Dermis blood vessel endothelial cell (primary cell): Measurements from ENCODE around the gene LDHD. TPM values are rescaled to one million over a fixed set of nuclear protein-coding genes. Genes with fewer than 3 reads are reported as not detected.

ENCODE experiments used
- DNase-seq: peaks from one replicate; pipeline ENCODE4 v3.0.0; 2010
- total RNA-seq: library from RNA; depleted of rRNA; stranded (reverse); fragments of >200 nt; gene quantifications from 2 replicates; pipeline ENCODE4 v1.2.3, GENCODE V29; 2014

Gene LDHD
- total RNA-seq, 1 donor from 2014 or later = 1.7 TPM

GRCh38 chr16:75114179-75114945 lies 2.2 kb downstream of the LDHD start:
- DNase-seq = no peak

GRCh38 chr16:75113541-75114121 lies 2.9 kb downstream of the LDHD start:
- DNase-seq = no peak

DNA sequence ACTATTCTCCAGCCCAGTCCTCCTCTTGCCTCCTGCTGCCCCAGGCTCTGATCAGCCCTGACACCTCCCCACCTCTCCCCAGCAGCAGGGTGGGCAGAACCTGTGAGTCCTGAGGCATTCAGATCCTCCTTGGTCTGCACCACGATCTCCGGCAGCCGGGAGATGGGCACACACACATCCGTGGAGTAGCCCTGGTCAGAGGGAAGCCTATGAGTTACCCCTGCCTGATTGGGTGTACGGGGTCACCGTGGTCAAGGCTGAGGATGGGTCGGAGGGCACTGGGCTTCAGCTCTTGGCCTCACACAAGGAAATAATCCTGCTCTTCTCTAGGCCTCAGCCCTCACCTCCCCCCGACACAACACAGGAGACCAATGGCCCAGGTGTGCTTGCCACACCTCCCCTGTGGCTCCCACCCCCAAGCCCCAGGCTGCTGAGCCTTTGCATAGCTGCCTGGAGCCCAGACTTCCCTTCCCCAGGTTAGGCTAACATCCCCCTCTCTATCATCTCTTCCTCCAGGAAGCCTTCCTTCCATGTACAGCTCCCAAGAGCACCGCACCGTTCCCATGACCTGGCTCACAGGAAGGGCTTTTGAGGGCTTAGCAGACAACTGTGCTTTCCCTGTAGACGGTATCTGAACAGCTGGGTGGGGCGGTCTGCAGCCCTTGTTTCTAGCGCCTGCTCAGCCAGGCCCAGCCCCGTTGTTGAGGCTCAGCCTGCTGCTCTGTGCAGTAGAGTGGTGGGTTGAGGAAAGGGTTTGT lies 3.7 kb downstream of the LDHD start:
- DNase-seq = no peak

DNA sequence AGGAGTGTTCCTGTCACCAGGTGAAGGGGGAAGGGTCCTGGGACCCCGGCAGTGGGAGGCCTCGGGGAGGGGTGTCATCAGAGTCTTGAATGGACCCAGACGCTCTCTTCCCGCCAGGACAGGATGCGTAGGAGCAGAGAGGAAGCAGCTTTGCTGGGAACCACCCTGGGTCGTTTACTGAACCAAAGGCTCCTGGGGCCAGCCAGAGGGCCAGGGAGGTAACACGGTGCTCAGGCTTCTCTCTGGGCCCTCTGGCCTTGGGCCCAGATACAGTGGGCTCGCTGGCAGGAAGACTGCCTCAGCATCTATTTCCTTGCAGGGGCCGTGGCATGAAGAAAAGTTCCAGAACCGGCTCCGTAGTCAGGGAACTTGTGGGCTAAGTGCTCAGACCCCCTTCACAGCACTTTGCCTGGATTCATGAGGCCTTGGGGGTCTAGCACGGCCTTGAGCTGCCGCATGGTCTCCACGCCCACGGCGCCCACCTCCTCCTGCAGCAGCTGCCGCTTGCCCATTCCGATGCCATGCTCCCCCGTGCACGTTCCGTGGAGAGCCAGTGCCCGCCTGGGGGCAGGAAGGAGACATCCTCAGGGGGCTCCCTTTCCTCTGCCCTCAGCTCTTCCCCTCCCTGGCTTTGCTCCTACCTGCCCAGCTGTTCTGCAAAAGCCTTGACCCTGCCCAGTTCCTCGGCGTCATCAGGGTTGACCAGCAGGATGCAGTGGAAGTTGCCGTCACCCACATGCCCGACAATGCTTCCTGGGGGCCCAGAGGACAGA lies 4.4 kb downstream of the LDHD start:
- DNase-seq = peak; percentile 68

DNA sequence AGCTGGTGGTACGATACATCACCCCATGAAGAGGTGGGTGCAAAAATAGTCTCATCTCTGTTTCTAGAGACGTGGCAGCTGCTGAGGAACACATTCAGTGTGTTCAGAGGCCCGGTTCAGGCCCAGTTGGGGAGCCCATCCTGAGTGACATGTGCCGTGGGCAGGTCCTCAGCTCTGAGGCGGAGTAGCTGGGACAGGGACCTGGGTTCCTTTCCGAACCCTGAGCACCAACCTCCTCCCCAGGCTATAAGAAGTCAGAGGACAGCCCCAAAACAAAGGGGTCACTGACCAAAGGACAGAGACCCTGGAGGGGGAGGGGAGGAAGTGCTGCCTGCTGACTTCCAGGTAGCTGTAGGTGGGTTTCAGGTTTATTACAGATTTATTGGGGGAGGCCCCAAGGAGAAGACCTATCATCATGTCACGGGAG lies 5.1 kb downstream of the LDHD start:
- no peak for DNase-seq

DNA sequence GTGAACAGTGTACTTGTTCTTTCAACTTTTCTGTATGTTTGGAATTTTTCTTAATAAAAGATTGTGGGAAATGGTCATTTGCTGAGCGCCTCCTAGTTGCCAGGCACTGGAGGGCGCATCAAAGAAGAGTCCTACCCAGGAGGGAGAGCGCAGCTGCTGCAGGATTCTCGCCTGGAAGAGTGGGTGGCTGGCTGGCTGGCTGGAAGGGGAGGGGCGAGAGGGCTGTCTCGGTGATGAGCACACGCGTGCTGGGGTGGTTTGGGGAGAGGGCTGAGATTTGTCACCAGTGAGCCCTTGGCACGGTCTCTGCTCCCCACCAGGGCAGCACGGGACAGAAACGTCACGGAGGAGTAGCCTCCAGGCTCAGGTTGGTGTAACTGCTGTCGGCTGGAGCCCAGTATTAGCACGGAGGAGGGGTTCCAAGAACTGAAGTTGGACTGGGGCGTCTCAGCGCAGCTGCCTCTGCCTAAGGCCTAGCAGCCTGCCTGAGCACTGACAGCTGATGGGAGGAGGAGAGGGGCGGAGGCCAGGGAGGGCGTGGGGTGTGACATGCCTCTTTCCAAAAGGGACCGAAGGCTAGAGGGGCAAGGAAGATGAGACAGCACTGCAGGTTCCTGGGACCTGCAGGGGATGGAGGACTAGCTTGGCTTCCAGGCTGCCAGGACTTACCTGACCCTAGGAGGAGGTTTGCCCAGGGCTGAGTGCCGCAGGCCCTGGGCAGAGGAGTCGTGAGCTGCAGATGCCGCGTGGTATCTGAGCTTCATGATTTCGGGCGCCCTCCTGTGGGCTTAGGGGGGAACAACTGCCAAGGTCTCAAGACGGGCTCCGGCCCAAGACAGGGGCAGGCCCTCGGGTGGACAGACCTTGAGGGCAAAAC lies 5.7 kb downstream of the LDHD start:
- DNase-seq = peak; percentile 95

DNA sequence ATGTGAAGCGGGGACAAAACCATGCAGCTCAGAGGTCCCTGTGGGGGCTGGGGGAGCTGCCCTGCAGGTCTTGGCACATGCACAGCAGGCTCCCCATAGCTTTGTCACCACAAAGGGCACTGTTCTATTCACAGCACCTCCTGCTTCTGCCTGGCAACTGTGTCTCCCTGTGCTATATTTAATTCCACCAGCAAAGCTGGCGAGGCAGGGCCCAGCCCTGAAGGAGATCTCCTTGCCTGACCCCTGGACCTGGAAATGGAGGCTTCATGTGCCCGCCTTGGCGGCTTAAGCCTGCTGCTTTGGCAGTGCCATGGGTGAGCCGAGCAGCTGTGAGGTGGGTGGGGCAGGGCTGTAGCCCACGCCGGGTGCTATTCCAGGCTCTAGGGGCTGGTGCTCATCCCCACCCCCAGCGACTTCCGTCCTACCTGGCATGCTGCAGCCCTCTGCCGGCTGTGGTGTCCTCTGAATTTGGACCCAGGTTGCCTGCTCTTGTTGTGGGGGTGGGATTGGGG lies 6.8 kb downstream of the LDHD start:
- DNase-seq = no peak

GRCh38 chr16:75108792-75109731 lies 7.5 kb downstream of the LDHD start:
- no peak for DNase-seq

DNA sequence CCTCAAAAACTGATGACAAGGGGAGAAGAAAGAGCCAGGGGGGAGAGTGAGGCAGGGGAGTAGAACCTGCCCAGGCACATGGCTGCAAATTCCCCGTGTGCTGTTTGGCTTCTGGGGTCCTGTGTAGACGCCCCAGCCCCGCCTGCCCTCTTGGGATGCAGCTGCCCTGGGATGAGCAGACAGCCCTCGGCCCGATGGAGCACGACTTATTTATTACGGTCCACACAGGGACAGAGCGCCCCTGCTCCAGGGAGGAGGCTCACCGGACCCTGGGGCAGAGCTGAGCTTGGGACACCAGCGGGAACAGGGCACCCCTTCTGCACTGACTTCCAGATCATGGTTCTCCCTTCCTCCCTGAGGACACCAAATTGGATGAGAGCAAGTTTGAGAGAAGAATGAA lies 9.1 kb downstream of the LDHD start:
- no peak for DNase-seq

DNA sequence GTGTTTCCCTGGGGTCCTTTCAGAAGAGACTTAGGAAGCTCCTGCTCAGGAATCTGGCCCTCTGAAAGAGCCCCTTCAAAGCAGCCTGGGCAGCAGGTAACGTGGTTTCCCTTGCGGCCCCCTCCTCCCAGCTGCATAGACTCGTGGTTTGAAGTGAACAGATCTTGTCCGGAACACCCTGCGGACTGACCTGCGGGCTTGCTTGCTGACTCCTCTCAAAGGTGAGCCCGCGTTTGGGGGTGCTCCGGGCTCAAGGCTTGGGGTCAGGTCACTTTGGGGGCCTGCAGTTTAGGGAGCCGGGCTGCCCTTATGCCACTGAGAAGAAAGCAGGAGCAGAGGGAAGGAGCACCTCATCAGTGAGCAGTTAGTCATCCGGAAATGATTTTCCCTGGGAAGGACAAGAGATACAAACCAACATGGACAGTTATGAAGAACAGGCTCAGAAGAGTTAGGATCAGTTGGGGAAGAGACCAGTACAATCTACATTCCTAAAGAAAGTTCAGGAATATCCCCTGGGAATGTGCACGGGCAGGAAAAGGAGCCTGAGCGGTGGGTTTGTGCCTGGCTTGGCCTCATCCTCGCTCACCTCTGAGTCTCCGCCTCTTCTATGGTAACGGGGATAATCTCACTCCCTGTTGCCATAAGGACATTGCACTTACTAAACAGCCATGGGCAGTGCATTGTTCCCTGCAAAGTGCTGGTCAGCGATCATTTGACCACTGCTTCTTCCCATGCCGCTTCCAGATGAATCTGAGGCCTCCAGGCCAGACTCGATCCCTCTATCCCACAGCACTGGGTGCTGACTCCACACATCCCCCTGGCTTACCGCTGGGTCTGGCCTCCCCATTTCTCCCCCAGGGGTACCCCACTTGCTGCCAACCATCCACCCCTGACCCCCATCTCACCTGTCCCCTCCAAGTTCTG lies 10.0 kb downstream of the LDHD start:
- DNase-seq = no peak

DNA sequence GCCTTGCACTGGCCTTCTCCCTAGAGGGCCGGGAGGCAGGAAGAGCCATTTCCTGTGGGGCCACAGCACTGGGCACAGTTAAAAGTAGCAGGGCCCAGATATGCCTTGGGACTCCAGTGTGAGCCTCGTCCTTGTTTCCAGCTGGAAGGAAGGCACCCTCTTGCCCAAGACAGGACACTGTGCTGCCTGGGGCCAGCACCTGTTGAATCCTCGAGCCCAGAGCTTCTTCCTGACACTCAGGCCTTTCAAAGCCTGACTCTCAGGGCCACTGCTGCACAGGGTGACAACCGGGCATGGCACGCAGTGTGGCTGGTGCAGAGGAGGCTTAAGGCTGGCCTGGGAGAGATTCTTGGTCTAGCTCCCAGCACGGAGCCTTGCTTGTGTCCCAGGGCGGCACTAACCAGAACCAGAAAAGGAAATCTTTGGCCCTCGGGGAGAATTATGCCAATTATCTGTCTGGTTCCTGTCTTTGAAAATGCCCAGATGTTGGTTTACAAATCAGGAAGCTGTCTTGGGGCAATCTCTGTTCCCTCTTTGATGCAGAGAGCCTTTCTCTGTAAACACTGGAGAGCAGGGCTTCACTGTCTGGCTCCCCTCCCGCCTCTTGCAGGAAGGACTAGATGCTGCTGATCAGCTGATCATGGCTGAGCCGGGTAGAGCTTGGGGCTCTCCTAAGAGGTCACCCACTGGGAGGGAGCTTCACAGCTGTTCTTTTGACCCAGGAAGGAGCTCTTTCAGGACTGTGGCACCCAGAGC lies 11.1 kb downstream of the LDHD start:
- no peak for DNase-seq

GRCh38 chr16:75104836-75105235 lies 11.7 kb downstream of the LDHD start:
- no peak for DNase-seq

DNA sequence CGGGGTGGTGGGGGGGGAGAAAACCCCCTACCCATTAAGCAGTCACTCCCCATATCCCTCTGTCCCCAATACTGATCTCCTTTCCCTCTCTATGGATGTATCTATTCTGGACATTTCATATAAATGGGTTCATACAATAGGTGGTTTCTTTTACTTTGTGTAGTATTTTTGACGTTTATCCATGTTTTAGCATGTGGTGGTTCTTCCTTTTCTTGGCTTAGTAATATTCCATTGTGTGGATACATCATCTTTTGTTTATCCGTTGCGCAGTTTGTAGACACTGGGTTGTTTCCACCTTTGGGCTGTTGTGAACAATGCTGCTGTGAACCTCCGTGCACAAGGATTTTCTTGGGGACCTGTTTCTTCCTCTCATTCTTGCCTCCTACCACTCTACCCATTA lies 12.6 kb downstream of the LDHD start:
- no peak for DNase-seq

- DNase-seq = no peak
These were observed 14.0 kb downstream of the LDHD start for GRCh38 chr16:75102595-75102994.

DNA sequence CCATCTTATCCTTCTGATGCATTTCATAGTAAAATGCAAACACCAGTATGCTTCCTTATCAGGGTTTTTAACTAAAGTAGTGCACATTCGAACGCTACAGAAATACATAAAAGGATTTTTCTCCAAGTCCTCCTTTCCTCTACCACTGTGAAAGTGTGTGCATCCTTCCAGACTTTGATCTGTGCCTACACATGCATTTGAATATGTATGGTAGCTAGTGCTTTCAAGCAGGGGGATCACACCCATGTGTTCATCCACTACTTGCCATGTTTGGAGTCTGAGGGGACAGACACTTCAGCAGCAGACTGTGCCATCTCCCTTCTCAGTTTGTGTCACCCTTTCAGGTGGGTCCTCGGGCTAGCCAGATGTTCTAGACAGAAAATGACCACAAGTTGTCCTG lies 14.9 kb downstream of the LDHD start:
- DNase-seq = no peak

DNA sequence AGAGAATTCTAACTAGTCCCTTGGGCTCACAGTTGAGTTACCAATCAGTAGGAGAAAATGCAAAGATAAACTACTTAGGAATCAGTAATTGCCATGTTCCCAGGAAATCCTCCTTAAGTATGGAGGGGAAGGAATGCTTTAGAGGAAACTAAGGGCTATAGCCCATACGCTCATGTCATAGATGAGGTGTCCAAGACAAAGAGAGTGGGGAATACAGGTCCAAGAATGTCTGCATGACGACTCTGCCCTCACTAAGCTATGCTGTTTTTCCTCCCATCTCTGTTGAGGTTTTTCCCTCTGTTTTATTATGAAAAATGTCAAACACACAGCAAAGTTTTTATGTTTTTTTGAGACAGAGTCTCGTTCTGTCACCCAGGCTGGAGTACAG lies 16.0 kb downstream of the LDHD start:
- DNase-seq = no peak

GRCh38 chr16:75099738-75100602 lies 16.6 kb downstream of the LDHD start:
- DNase-seq = peak; percentile 56
